GM19240 (cell line): ENCODE results near the gene ZBTB32.
A peak's percentile ranks its signal among the peaks of the same experiment; 100 is the strongest.

Experiments
- DNase-seq: peaks from one replicate; pipeline ENCODE4 v3.0.0; 2011; ENCODE audit warnings: low spot score; ENCODE audit not compliant: insufficient read length

Gene ZBTB32

GRCh38 chr19:35751839-35752745, 47.7 kb downstream of the ZBTB32 start:
- no peak for DNase-seq

DNA sequence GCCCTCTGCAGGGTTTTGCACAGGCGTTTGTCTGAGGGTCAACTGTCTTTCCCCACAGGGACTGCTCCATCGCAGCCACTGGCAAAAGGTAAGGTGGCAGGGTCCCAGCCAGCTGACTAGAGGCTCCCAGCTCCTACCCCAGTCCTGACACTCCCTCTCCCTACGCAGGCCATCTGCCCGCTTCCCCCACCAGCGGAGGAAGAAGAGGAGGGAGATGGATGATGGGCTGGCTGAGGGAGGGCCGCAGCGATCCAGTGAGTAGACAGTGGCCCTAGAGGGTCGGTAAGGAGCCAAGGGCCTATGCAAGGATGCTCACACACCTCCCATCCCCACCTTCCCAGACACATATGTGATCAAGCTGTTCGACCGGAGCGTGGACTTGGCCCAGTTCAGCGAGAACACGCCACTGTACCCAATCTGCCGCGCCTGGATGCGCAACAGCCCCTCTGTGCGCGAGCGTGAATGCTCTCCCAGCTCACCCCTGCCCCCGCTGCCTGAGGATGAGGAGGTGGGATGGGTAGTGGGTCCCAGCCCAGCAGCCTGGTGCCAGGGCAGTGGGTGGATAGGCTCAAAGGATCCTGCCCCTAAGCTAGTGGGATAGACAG, 48.5 kb downstream of the ZBTB32 start:
- DNase-seq, result no peak

DNA sequence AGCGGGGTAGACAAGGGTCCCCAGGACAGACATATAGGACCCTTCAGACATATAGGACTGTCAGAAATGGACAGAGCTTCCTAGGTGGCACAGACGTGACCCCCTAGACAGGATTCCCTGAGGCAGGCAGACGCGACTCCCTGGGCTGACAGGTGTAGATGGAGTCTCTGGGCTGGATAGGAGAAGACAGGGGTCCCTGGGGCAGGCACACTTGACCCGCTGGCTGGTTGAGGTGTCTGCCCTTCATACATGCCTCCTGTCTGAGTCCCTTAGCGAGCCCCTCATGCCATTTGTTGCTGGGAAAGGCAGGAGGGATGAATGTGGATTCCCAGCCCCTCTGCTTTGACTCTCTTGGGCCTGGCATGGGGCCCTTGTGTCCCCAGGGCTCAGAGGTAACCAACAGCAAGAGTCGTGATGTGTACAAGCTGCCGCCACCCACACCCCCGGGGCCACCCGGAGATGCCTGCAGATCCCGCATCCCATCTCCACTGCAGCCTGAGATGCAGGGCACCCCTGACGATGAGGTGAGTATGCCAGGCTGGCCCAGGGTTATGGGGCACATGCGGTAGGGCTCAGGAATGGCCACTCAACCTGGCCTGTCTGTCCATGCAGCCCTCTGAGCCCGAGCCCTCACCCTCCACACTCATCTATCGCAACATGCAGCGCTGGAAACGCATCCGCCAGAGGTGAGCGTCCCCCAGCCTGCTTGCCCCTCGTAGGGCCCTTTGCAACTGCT, 49.4 kb downstream of the ZBTB32 start:
- DNase-seq, result no peak

DNA sequence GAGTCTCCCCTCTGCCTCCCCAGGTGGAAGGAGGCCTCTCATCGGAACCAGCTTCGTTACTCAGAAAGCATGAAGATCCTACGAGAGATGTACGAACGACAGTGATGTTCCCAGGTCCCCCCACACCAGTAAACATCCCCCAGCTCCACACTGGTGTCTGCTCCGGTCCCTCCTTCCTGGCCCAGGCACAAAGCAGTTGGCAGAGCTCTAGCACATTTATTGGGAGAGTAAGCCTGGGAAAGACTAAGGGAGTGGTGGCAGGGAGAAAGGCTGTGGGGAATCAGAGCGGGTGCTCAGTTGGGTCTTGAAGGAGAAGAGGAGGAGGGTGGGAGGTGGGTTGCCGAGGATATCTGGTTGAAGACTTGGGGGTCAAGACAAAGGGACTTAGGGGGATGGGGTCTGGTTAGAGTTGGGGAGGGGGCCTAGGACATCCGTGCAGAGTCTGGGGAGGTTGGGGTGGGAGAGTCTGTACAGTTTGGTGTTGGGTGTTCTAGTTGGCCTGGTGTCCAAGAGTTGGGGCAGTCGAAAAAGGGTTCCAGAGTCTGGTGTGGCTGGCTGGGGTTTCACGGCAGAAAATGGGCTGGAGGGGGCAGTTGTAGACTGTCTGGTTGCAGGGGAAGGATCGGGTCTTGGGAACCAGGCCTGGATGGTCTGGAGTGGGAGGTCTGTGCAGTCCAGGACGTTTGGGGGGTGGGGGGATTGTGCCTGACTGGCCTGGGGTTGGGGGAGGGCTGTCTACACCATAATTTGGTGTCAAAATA, 50.2 kb downstream of the ZBTB32 start:
- DNase-seq, result no peak

GRCh38 chr19:35755131-35755549, 50.8 kb downstream of the ZBTB32 start:
- no peak for DNase-seq

- no peak for DNase-seq
Measured at GRCh38 chr19:35755550-35756376, 51.4 kb downstream of the ZBTB32 start.

GRCh38 chr19:35756377-35757230, 52.2 kb downstream of the ZBTB32 start, which contains the start of gene HSPB6:
TSS of gene HSPB6 (minus strand) at chr19:35757029. CDS start at chr19:35757008, 21 bp downstream.
- no peak for DNase-seq

- no peak for DNase-seq
Measured at GRCh38 chr19:35757231-35757748, 52.9 kb downstream of the ZBTB32 start.

DNA sequence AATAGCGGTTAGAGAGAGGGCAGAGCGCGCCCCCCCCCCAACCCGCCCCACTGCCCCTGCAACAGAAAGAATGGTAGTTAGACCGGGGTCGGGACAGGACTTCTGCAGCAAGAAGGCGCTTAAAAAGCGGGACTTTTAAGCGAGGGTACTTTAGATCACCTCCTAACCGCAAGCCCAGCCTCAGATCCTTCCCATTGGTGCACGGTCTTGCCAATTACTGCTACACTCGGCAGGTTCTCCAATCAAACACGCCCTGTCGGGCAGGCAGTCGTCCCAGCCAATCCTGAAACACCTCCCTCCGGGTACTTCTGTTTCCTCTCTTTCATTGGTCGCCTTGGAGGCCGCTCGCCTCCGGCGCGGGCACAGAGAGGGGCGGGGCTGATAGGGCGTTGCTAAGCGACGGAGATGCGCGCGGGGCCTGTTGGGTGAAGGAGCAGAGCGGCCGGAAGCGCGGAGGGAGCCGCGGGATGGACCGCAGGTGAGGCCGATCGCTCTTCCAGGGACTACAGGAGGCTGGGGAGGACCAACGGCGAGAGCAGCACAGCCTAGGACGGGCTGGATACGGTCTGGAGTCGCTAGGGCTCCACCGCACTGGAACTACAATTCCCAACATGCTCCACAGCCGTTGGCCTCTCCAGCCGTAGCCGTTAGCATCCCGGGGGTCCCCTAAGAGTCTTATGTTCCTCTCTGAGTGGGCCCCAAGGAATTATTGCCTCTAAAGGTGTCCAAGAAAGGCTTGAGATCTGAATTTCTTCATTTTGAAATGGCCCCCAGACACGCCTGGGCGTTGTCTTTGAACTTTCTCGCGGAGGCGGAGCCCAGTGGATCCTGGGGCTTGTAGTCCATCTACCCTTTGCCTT, 53.6 kb downstream of the ZBTB32 start, which contains the start of gene PROSER3:
TSS of gene PROSER3 (plus strand) at position 428 of the 860 bp plus-strand sequence. CDS start at position 468, 40 bp downstream.
- DNase-seq, result peak; percentile 99

GRCh38 chr19:35759697-35760096, 55.3 kb downstream of the ZBTB32 start:
- DNase-seq, result no peak

- DNase-seq, result no peak
Measured at GRCh38 chr19:35760711-35761349, 56.5 kb downstream of the ZBTB32 start.

DNA sequence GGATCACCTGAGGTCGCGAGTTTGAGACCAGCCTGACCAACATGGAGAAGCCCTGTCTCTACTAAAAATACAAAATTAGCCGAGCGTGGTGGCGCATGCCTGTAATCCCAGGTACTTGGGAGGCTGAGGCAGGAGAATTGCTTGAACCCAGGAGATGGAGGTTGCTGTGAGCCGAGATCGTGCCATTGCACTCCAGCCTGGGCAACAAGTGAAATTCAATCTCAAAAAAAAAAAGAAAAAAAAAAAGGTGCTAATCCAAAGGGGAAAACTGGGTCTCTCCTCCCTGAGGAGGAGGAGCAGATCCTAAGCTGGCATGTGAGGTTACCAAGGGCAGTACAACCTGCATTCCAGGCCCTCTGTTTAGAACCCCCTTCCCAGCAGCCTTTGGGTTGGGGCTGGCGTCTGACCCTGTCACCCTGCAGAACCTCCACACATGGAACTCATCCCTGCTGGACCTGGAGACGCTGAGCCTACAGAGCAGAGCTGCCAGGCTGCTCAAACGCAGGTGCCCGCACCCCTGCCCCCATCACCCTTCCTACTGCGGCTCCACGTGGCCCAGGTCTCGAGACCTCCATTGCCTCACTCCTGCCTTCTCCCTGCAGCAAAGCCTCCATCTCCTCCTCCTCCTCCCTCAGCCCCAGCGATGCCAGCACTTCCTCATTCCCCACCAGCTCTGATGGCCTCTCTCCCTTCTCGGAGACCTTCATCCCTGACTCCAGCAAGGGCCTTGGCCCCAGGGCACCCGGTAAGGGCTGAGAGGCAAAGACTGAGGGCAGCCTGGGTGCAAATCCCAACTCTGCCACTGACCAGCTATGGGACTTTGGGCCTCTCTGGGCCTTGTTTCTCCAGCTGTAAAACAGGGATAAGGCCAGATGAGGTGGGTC, 60.3 kb downstream of the ZBTB32 start:
- DNase-seq, result no peak
